ENCODE data around the gene CDH24. TPM values are rescaled to one million over a fixed set of nuclear protein-coding genes. Genes with fewer than 3 reads are reported as not detected.

Gene CDH24, protein sequence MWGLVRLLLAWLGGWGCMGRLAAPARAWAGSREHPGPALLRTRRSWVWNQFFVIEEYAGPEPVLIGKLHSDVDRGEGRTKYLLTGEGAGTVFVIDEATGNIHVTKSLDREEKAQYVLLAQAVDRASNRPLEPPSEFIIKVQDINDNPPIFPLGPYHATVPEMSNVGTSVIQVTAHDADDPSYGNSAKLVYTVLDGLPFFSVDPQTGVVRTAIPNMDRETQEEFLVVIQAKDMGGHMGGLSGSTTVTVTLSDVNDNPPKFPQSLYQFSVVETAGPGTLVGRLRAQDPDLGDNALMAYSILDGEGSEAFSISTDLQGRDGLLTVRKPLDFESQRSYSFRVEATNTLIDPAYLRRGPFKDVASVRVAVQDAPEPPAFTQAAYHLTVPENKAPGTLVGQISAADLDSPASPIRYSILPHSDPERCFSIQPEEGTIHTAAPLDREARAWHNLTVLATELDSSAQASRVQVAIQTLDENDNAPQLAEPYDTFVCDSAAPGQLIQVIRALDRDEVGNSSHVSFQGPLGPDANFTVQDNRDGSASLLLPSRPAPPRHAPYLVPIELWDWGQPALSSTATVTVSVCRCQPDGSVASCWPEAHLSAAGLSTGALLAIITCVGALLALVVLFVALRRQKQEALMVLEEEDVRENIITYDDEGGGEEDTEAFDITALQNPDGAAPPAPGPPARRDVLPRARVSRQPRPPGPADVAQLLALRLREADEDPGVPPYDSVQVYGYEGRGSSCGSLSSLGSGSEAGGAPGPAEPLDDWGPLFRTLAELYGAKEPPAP
- total RNA-seq (2022) (5.0 and 5.7 TPM in 2 replicates), Bru-seq, nascent RNA (percentile 31 among the genes with signal in this experiment), BruChase-seq, experiment 1, labeled RNA remaining after a 6-hour chase (percentile 49 among the genes with signal in this experiment), BruChase-seq, experiment 2, labeled RNA remaining after a 2-hour chase (percentile 47 among the genes with signal in this experiment)
- long read RNA-seq, partial matches to known transcripts = 0 of 1 reads
- long read RNA-seq, other reads (novel, unspliced or antisense) = 0 of 1 reads

DNA sequence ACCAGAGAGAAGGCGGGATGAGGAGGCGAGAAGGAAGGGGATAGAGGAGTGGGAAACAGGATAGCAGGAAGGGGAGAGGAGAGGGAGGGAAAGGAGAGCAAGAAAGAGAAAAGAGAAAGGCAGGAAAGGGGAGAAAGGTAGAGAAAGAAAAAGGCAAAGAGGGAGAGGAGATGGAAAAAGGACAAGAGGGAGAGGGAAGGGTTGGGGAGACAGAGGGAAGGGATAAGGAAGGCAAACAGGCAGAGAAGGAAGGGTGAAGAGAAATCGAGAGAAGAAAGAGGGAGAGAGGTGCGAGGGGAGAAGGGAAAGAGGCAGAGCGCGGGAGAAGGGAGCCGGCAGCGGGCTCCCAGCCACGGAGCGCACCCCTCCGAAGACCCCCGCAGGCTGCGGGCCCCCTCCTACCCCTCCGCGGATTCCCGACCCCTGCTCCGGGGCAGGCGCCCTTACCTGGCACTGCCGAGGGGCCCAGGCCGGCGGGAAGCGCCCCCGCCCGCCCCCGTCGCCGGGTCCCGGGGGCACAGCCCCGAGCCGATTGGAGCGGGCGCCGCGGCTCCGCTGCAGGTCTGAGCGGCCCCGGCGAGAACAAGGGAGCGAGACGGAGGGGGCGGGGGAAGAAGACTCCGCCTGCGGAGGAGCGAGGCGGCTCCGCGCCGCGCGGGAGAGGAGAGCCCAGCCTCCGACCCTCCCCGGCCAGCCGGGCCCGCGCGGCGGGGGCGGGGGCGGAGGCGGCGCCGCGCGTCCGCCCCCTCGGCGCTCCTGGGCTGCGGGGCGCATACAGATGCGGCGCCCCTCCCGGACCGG is at the start of gene CDH24:
Gene CDH24 (minus strand): TSS at position 565 of the 801 bp plus-strand sequence. CDS start 1,787 bp downstream, outside the sequence.
- H3K36me3 Mint-ChIP-seq (ENCODE audit: insufficient read depth, unreplicated experiment) = peaks cover 45% of the 10 kb centered on the region
- peak within 1 kb of the TSS; percentile 81 for H3K27ac Mint-ChIP-seq (ENCODE audit: unreplicated experiment)
- CTCF ChIA-PET = interaction anchor here (1.0 to 3.3 kb wide), 11 partner anchors 12 to 101 kb away, joined by 3 to 46 read pairs (median 6); partner anchors contain the start of gene AJUBA
- TF ChIP-seq, protein P1, sequence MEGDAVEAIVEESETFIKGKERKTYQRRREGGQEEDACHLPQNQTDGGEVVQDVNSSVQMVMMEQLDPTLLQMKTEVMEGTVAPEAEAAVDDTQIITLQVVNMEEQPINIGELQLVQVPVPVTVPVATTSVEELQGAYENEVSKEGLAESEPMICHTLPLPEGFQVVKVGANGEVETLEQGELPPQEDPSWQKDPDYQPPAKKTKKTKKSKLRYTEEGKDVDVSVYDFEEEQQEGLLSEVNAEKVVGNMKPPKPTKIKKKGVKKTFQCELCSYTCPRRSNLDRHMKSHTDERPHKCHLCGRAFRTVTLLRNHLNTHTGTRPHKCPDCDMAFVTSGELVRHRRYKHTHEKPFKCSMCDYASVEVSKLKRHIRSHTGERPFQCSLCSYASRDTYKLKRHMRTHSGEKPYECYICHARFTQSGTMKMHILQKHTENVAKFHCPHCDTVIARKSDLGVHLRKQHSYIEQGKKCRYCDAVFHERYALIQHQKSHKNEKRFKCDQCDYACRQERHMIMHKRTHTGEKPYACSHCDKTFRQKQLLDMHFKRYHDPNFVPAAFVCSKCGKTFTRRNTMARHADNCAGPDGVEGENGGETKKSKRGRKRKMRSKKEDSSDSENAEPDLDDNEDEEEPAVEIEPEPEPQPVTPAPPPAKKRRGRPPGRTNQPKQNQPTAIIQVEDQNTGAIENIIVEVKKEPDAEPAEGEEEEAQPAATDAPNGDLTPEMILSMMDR (IDR thresholded peaks at IDR 0.05; ENCODE audit: unreplicated experiment) = no peak
- peaks cover 26% of the 10 kb centered on the region for H3K4me1 Mint-ChIP-seq (ENCODE audit: low read depth, unreplicated experiment)
- H3K27me3 Mint-ChIP-seq (ENCODE audit: unreplicated experiment) = no peaks in the 10 kb centered on the region
- no peaks in the 10 kb centered on the region for H3K9me3 Mint-ChIP-seq (ENCODE audit: low read depth, unreplicated experiment)
- no TSS peak for BruUV-seq (replicated peaks)
- DNase-seq = peak; percentile 70
- peak within 1 kb of the TSS; percentile 69 for H3K4me3 Mint-ChIP-seq (ENCODE audit: low read depth, unreplicated experiment)
- intact Hi-C loops (cut with micrococcal nuclease; ENCODE audit: unreplicated experiment) = loop anchor here (2.0 kb wide), 1 partner anchor 70 kb away; no protein-coding TSS in a partner anchor

DNA sequence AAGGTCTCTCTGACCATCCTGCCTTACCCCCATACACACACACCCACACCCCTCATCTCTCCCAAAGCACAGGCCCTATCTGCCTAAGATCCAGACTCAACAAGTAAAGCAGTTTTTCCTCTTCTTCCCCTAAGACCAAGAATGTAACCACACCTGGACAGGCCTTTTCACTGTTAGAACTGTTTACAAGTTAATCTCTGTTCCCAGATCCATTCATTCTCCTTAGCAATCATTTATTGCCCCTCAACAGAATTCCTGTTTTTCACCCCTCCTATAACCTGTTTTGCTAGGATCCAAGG is 49.4 kb upstream of the CDH24 start:
- intact Hi-C loops (cut with micrococcal nuclease; ENCODE audit: unreplicated experiment) = no loop called here
- no TSS peak for BruUV-seq (replicated peaks)
- DNase-seq = no peak
- Mint-ChIP-seq H3K4me1 (ENCODE audit: low read depth, unreplicated experiment) (no peaks in the 10 kb centered on the region), H3K4me3 (ENCODE audit: low read depth, unreplicated experiment) (no peak overlapping the region), H3K36me3 (ENCODE audit: insufficient read depth, unreplicated experiment) (no peaks in the 10 kb centered on the region), H3K9me3 (ENCODE audit: low read depth, unreplicated experiment) (no peaks in the 10 kb centered on the region), H3K27me3 (ENCODE audit: unreplicated experiment) (peaks cover 35% of the 10 kb centered on the region), H3K27ac (ENCODE audit: unreplicated experiment) (no peak overlapping the region)
- TF ChIP-seq, protein P1 (IDR thresholded peaks at IDR 0.05; ENCODE audit: unreplicated experiment) = no peak
- CTCF ChIA-PET = no interaction called here

DNA sequence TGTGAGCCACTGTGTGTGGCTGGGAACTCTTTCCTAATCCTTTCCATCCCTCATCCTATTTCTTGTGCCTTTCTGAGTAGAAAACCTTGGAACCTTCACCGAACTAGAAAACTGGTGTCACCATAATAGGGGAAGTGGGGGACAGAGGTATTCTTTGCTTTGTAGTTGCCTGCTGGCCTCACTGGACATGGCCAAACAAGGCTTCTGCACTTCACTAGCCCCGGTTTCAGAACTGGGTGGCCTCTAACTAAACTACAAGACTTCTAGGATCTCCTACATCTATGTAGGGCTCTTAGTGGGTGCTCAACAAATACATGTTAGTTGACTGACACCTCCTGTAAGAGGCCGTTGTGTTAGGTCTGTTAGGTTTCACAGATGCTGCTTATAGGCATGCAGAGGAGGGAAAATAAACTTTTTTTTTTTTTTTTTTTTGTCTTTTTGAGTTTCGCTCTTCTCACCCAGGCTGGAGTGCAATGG is 48.1 kb upstream of the CDH24 start:
- Mint-ChIP-seq H3K4me1 (ENCODE audit: low read depth, unreplicated experiment) (no peaks in the 10 kb centered on the region), H3K36me3 (ENCODE audit: insufficient read depth, unreplicated experiment) (no peaks in the 10 kb centered on the region), H3K27ac (ENCODE audit: unreplicated experiment) (no peak overlapping the region), H3K9me3 (ENCODE audit: low read depth, unreplicated experiment) (no peaks in the 10 kb centered on the region), H3K27me3 (ENCODE audit: unreplicated experiment) (peaks cover 35% of the 10 kb centered on the region), H3K4me3 (ENCODE audit: low read depth, unreplicated experiment) (no peak overlapping the region)
- DNase-seq = no peak
- TF ChIP-seq, protein P1 (IDR thresholded peaks at IDR 0.05; ENCODE audit: unreplicated experiment) = no peak
- CTCF ChIA-PET = interaction anchor here (0.7 kb wide), 1 partner anchor 1658 kb away, joined by 3 read pairs; no protein-coding TSS in a partner anchor
- intact Hi-C loops (cut with micrococcal nuclease; ENCODE audit: unreplicated experiment) = no loop called here
- no TSS peak for BruUV-seq (replicated peaks)
